ENCODE results near the gene WFDC10B. TPM values are rescaled to one million over a fixed set of nuclear protein-coding genes. Genes with fewer than 3 reads are reported as not detected.
"Not testable (repeated sequence)": the region's sequence is repeated elsewhere in the genome, so short reads cannot be mapped to it uniquely, and the experiment has no call there.

The WFDC10B gene
- not detected in 2 replicates for total RNA-seq (2014; rRNA removed; shearing (Covaris generic))

DNA sequence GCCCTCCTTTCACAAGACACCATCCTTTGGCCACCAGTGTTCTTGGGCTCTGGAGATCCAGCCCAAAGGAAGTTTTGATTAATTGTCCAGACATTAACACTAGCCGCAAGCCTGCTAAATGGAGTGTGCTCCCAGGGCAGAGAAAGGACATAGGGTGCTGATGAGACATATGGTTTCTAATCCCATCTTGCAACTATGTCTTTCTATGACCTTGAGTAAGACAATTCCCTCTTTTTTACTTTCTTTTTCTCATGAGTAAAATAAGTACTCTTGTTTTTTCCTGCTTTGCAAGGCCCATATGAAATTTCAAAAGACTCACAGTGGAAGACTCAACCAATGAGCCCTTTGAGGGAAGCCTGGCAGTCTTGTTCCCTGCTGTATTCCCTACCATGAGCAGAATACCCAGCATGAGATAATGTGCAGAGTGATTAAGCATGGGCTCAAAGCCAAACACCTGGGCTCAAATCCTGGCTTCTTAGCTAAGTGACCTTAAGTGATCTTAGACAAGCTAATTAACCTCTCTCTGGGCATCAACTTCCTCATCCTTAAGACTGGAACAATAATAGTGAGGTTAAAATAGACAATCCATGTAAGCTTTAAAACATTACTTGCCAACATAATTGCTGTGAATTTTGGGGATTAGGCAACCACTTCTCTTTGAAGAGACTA is at the start of gene WFDC10B:
Gene WFDC10B (minus strand): TSS at position 51 of the 669 bp plus-strand sequence. CDS start 19,027 bp downstream, outside the sequence.
- peak; percentile 43 for DNase-seq (ENCODE audit: low spot score)

DNA sequence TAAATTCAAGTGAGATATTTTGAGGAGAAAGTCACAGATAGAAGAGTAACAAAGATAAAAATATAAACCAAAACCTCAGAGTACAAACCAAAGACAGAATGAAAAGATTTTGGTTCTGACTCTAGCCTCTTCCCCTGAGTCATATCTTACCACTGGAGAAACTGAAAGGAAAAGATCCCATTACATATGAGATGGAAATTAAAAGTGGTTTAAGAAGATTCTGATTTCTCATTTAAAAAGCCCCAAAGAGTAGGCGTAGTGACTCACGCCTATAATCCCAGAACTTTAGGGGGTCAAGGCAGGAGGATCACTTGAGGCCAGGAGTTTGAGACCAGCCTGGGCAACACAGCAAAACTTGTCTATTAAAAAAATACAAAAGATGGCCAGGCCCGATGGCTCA is 47.9 kb upstream of the WFDC10B start:
- DNase-seq (ENCODE audit: low spot score) = no peak

DNA sequence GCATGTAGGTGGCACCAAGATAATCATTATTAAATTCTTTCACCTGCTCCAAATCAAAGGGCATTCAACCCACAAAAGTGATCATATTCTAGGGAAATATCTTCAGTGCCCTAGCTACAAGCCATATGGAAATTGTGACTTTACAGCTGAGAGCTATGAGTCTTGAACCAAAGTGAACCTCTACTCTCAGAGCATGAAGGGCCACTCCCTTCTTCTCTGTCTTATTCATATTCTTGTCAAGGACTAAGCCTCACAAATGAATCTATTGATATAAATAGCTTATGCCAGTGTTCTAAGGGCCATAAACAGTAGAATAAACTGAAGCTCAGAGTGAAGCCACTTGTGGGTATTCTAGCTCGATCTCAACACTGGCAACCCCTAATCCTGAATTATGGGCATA is 46.9 kb upstream of the WFDC10B start:
- DNase-seq (ENCODE audit: low spot score) = no peak

DNA sequence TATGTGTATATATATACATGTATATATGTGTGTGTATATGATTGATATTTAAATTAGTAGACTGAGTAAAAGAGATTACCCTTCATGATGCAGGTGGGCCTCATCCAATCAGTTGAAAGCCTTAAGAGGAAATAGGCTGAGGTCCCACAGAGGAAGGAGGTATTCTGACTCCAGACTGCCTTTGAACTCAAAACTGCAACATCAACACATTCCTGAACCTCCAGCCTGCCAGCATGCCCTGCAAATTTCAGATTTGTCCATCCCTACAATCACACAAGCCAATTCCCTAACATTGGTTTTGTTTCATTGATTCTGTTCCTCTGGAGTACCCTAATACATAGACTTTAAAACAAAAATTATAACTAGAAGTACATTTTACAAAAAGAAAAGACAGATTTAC is 40.2 kb upstream of the WFDC10B start:
- DNase-seq (ENCODE audit: low spot score) = no peak

DNA sequence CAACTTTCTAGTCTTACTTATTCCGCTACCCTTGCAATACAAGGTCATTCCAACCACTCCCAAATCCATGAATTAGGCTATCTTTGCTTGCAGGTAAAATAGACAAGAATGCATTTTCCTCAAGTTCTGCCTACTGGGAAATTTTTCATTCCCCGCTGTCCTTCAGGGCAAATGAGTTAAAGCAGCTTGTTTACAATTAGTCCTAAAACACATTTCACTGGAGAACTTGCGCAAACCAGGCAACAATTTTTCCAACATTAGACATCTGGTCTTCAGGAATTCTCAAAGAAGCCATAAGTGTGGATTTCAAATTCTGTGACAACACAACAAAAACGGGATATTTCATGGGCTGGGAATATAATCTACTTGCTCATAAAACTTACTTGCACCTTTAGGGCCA is 37.8 kb upstream of the WFDC10B start:
- DNase-seq (ENCODE audit: low spot score) = no peak

DNA sequence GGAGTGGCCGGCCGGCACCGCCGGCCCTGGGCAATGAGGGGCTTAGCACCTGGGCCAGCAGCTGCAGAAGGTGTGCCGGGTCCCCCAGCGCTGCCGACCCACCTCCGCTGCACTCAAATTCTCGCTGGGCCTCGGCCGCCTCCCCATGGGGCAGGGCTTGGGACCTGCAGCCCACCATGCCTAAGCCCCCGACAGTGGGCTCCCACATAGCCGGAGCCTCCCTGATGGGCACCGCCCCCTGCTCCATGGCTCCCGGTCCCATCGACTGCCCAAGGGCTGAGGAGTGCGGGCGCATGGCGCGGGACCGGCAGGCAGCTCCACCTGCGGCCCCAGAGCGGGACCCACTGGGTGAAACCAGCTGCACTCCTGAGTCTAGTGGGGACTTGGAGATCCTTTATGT is 31.2 kb upstream of the WFDC10B start:
- DNase-seq (ENCODE audit: low spot score) = no peak

DNA sequence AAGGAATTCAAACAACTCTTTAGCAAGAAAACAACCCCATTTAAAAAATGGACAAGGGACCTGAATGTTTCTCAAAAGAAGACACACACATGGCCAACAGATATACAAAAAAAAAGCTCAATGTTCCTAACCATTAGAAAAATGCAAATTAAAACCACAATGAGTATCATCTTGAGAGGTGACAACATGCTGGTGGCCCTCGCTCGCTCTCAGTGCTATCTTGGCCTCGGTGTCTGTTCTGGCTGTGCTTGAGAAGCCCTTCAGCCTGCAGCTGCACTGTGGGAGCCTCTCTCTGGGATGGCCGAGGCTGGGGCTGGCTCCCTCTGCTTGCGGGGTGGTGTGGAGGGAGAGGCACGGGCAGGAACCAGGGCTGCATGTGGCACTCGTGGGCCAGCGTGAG is 30.7 kb upstream of the WFDC10B start:
- DNase-seq (ENCODE audit: low spot score) = no peak

DNA sequence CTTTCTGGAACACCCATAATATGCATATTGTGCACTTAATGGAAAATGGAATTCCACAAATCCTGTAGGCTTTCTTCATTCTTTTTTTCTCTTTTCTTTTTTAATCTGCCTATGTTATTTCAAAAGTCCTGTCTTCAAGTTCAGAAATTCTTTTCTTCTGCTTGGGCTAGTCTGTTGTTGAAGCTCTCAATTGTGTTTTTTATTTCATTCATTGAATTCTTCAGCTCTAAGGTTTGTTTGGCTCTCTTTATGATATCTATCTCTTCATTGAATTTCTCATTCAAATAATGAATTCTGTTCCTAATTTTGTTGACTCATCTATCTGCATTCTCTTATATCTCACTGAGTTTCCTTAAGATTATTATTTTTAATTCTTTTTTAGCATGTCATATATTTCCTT is 27.4 kb upstream of the WFDC10B start:
- no peak for DNase-seq (ENCODE audit: low spot score)

DNA sequence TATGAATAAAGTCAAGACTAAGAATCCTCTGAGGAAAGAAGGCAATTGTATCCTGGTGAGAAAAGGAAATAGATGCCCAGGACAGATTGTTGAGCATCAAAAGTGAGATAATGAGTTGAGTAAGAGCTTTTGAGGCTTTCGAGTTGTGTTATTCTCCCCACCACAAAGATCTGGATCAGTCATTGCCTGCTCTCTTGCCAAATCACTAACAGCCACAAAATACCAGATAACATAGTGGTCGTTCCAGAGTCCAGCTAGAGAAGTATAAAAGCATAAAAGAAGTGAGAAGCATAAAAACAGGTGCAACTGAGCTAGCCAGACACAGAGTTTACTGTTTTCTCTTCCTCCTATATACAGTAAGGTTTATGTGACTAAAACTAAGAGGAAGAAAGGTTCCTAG is 22.2 kb upstream of the WFDC10B start:
- no peak for DNase-seq (ENCODE audit: low spot score)

DNA sequence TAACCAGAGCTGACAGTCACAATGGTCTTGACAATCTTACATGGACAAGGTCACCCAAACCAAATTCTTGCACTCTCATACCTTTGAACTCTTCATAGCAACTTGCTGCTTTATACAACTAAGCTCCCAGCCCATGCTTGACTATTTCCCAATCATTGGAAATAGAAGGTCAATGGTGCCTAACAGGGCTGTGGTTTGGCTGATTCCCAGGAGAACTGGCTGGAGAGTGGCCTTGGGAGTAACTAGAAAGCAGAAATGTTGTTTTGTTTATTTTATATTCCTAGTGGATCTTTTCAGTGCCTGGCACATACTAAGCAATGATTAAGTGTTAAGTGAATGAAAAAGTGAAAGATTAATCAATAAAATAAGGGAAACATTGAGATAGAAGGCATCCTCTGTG is 20.3 kb upstream of the WFDC10B start:
- DNase-seq (ENCODE audit: low spot score) = no peak

DNA sequence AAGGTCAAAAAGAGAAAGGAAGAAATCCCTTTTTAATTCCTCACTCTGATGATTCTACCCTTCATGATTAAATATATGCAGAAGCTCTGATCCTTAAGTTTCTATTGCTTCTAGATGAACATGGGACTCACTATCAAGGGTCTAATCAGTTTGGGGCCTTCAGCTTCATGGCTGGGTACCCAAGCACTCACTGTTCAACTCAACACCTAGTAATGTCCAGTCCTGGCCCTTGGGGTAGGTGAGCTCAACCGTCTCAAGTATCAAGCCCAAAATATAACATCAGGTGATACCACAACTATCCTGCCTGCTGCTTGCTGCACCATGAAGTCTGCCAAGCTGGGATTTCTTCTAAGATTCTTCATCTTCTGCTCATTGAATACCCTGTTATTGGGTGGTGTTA is 17.2 kb upstream of the WFDC10B start, which contains the start of gene SPINT4:
Gene SPINT4 (plus strand): TSS at position 301 of the 400 bp plus-strand sequence. CDS start 21 bp downstream, at position 322.
- DNase-seq (ENCODE audit: low spot score) = no peak

DNA sequence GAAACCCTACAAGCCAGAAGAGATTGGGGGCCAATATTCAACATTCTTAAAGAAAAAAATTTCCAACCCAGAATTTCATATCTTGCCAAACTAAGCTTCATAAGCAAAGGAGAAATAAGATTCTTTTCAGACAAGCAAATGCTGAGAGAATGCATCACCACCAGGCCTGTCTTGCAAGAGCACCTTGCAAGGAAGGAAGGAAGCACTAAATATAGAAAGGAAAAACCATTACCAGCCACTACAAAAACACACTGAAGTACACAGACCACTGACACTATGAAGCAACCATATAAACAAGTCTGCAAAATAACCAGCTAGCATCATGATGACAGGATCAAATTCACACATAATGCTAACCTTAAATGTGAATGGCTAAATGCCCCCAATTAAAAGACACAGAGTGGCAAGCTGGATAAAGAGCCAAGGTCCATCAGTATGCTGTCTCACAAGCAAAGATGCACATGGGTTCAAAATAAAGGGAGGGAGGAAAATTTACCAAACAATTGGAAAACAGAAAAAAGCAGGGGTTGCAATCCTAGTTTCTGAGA is 11.4 kb upstream of the WFDC10B start:
- not testable (repeated sequence) for DNase-seq (ENCODE audit: low spot score)

DNA sequence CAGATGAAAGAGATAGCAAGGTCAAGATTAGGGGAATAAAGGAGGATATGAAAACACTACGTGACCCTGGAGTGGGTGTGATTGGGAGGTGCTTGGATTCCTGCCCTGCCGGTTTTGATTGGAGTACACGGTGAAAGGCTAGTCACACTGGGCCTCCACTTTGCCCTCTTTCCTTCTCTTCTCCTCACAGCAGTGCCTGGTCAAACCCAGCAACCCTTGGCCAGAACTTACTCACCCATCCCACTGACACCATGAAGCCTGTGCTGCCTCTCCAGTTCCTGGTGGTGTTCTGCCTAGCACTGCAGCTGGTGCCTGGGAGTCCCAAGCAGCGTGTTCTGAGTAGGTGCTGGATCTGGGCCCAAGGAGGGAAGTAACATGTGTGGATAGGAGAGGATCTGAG is 2.9 kb downstream of the WFDC10B start, which contains the start of gene WFDC13:
Gene WFDC13 (plus strand): TSS at position 166 of the 400 bp plus-strand sequence. CDS start 86 bp downstream, at position 252.
- DNase-seq (ENCODE audit: low spot score) = peak; percentile 54

DNA sequence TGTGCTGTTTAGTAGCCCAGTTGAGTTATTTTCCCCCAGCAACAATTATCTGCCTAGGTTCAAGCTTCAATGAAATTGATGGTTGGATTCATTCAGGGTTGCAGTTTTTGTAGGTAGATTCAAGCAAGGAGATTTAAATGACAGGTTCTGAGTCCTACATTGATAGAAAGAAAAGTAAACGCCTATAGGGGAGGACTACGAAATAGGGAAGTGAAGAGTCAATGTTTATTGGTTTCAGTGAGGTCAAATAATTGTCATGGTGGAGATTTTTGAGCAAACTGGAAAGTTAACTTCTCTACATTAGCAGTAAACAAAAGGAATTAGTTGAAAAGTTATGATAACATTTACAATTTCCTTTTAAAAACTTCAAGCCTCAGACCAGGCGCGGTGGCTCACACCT is 3.7 kb downstream of the WFDC10B start:
- no peak for DNase-seq (ENCODE audit: low spot score)

DNA sequence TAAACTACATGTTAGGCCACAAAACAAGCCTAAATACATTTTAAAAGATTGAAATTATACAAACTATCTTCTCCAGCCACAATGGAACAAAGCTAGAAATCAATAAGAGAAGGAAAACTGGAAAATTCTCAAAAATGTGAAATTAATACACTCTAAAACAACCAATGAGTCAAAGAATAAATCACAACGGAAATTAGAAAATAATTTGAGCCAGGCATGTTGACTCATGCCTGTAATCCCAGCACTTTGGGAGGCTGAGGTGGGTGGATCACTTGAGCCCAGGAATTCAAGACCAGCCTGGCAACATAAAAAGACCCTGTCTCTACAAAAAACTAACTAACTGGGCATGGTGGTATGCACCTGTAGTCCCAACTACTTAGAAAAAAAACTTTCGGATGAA is 9.3 kb downstream of the WFDC10B start:
- no peak for DNase-seq (ENCODE audit: low spot score)

DNA sequence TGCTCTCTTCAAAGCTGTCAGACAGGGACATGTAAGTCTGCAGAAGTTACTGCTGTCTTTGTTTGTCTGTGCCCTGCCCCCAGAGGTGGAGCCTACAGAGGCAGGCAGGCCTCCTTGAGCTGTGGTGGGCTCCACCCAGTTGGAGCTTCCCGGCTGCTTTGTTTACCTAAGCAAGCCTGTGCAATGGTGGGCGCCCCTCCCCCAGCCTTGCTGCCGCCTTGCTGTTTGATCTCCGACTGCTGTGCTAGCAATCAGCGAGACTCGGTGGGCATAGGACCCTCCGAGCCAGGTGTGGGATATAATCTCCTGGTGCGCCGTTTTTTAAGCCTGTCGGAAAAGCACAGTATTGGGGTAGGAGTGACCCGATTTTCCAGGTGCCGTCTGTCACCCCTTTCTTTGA is 11.5 kb downstream of the WFDC10B start:
- not testable (repeated sequence) for DNase-seq (ENCODE audit: low spot score)

DNA sequence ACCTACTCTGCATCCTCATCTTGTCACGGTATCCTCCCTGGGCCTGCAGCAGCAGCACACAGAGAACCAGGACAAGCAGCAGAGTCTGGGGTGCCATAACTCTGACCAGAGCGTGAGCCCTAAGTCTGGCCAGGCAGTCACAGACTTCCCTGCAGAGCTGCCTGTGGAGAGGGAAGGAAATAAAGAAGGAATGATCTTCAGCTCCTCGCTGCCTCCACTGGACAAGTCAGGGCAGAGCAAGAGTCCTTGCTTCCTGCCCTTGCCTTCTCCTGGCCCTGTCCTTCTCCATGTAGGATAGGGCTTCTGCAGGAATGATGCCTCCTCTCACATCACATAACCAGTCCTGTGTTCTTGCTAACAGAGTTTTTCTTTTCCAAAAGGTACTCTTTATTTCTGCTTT is 18.9 kb downstream of the WFDC10B start:
- DNase-seq (ENCODE audit: low spot score) = peak; percentile 59

DNA sequence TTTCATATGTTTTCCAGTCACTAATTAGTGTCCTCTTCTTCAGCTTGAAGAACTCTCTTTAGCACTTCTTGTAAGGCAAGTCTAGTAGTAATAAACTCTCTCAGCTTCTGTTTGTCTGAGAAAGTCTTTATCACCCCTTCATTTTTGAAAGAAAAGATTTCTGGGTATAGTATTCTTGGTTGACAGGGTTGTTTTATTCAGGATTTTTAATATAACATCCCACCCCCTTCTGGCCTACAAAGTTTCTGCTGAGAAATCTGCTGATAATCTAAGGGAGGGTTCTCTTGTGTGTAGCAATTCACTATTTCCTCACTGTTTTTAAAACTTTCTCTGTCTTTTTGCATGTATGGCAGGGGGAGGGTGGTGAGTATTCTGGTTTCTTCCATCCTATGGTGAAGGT is 25.2 kb downstream of the WFDC10B start:
- DNase-seq (ENCODE audit: low spot score) = no peak

DNA sequence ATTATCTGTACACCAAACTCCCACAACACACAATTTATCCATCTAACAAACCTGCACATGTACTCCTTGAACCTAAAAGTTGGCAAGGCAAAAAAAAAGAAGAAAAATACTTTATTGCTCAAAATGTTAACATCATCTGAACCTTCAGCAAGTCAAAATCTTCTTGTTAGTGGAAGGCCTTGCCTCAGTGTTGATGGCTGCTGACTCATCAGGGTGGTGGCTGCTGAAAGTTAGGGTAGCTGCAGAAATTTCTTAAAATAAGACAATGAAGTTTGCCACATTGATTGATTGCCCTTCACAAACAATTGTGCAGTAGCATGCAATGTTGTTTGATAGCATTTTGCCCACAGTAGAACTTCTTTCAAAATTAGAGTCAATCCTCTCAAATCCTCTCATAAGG is 32.1 kb downstream of the WFDC10B start:
- no peak for DNase-seq (ENCODE audit: low spot score)

DNA sequence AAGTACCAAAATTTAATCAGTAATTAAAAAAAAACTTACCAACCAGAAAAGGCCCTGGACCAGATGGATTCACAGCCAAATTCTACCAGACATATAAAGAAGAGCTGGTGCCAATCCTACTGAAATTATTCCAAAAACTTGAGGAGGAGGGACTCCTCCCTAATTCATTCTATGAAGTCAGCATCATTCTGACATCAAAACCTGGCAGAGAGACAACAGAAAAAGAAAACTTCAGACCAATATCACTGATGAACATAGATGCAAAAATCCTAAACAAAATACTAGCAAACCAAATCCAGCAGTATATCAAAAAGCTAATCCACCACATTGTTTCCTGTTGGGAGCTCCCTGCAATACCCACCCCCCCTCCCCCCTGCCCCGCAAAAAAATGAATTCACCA is 34.7 kb downstream of the WFDC10B start, which contains the start of gene WFDC11:
Gene WFDC11 (minus strand): TSS at position 101 of the 400 bp plus-strand sequence. CDS start 19,639 bp downstream, outside the sequence.
- no peak for DNase-seq (ENCODE audit: low spot score)

DNA sequence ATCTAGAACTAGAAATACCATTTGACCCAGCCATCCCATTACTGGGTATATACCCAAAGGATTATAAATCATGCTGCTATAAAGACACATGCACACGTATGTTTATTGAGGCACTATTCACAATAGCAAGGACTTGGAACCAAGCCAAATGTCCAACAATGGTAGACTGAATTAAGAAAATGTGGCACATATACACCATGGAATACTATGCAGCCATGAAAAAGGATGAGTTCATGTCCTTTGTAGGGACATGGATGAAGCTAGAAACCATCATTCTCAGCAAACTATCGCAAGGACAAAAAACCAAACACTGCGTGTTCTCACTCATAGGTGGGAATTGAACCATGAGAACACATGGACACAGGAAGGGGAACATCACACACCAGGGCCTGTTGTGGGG is 47.8 kb downstream of the WFDC10B start:
- not testable (repeated sequence) for DNase-seq (ENCODE audit: low spot score)

DNA sequence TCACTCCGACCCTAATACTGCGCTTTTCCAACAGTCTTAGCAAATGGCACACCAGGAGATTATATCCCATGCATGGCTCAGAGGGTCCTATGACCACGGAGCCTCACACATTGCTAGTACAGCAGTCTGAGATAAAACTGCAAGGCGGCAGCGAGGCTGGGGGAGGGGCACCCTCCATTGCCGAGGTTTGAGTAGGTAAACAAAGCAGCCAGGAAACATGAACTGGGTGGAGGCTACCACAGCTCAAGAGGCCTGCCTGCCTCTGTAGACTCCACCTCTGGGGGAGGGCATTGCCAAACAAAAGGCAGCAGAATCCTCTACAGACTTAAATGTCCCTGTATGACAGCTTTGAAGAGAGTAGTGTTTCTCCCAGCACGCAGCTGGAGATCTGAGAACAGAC is 53.1 kb downstream of the WFDC10B start:
- DNase-seq (ENCODE audit: low spot score) = peak; percentile 94

DNA sequence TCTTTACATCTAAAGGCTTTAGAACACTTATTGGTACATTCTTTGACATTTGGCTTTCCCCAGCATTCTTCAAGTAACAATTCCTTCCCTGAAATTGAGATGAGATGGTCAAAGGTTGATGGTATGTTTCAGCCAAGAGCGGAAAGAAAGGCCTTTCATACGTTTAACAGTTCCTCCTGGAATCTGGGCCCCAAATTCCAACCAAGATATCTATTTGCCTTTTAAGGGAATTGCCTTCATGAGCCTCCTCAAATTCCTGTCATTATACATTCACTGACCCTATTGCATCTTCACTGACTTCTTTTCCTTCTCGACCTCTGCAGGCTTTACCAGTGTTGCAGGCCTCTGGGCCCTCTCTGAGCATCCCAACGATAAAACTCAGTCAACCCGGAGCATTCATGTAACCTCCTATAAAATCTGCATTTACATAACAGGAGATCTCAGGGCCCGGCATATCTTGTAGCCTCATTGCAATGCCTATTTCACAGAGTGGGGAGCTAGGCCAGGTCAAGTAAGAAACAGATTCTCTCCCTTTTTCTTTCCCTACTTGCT is 55.4 kb downstream of the WFDC10B start:
- DNase-seq (ENCODE audit: low spot score) = no peak
